ENCODE data around the gene RESF1.

Gene RESF1

DNA sequence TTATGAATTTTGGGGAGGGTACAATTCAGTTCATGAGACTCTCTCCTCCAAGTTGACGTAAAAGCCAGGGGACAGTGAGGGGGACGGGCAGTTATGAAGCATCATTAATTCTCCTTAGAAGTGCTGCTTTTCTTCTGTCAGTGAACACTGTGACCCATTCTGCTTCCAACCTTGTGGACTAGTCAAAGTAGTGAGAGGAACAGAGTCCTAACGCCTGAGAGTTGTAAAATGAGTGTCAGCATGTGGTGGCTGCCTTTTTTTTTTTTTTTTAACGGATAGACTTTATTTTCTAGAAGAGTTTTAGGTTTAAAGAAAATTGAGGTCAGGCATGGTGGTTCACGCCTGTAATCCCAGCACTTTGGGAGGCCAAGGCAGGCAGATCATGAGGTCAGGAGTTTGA is 15.5 kb downstream of the RESF1 start:
- peaks cover 43% of the 10 kb centered on the region for H3K36me3 ChIP-seq (ENCODE audit: insufficient read depth, low read length)
- peaks cover 47% of the 10 kb centered on the region for H3K9me3 ChIP-seq (ENCODE audit: control insufficient read depth, insufficient read depth, low read length)
- no peaks in the 10 kb centered on the region for H3K4me1 ChIP-seq (ENCODE audit: insufficient read depth, low read length)
- H3K9ac ChIP-seq (ENCODE audit: low read depth, low read length) = no peak overlapping the region

GRCh38 chr12:31984806-31985591 is 25.8 kb downstream of the RESF1 start:
- H3K9ac ChIP-seq (ENCODE audit: low read depth, low read length) = no peak overlapping the region
- H3K36me3 ChIP-seq (ENCODE audit: insufficient read depth, low read length) = peaks cover 34% of the 10 kb centered on the region
- peaks cover 56% of the 10 kb centered on the region for H3K9me3 ChIP-seq (ENCODE audit: control insufficient read depth, insufficient read depth, low read length)
- H3K4me1 ChIP-seq (ENCODE audit: insufficient read depth, low read length) = no peaks in the 10 kb centered on the region

GRCh38 chr12:31985832-31986231 is 26.6 kb downstream of the RESF1 start:
- Histone ChIP-seq H3K4me1 (ENCODE audit: insufficient read depth, low read length) (no peaks in the 10 kb centered on the region), H3K9ac (ENCODE audit: low read depth, low read length) (no peak overlapping the region), H3K9me3 (ENCODE audit: control insufficient read depth, insufficient read depth, low read length) (peaks cover 48% of the 10 kb centered on the region), H3K36me3 (ENCODE audit: insufficient read depth, low read length) (peaks cover 36% of the 10 kb centered on the region)

GRCh38 chr12:31989571-31990362 is 30.6 kb downstream of the RESF1 start:
- Histone ChIP-seq H3K4me1 (ENCODE audit: insufficient read depth, low read length) (no peaks in the 10 kb centered on the region), H3K9ac (ENCODE audit: low read depth, low read length) (no peak overlapping the region), H3K36me3 (ENCODE audit: insufficient read depth, low read length) (peaks cover 11% of the 10 kb centered on the region), H3K9me3 (ENCODE audit: control insufficient read depth, insufficient read depth, low read length) (peaks cover 10% of the 10 kb centered on the region)

GRCh38 chr12:31991146-31991545 is 31.9 kb downstream of the RESF1 start:
- no peak overlapping the region for H3K9ac ChIP-seq (ENCODE audit: low read depth, low read length)
- H3K36me3 ChIP-seq (ENCODE audit: insufficient read depth, low read length) = peaks cover 11% of the 10 kb centered on the region
- H3K9me3 ChIP-seq (ENCODE audit: control insufficient read depth, insufficient read depth, low read length) = 0 out of 2 replicates have a peak, but pooled peaks cover 3% of the 10 kb centered on the region
- H3K4me1 ChIP-seq (ENCODE audit: insufficient read depth, low read length) = no peaks in the 10 kb centered on the region

DNA sequence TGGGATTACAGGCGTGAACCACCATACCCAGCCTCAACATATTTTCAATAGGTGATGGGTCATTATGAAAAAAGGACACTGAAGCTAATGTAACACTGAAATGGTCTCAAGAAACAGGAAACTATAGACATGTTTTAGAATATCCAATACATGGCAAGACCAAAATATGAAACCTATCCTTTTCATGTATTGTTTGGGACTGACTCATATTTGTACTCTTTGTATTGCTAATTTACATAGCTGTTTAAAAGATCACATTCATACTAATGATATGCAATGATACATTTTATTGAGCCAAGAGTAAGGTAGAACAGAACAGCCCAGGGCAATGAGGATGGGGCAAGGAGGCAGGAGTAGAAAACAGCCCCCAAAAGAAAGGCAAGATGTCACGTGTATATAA is 32.6 kb downstream of the RESF1 start:
- H3K9me3 ChIP-seq (ENCODE audit: control insufficient read depth, insufficient read depth, low read length) = 0 out of 2 replicates have a peak, but pooled peaks cover 3% of the 10 kb centered on the region
- H3K9ac ChIP-seq (ENCODE audit: low read depth, low read length) = no peak overlapping the region
- no peaks in the 10 kb centered on the region for H3K4me1 ChIP-seq (ENCODE audit: insufficient read depth, low read length)
- peaks cover 15% of the 10 kb centered on the region for H3K36me3 ChIP-seq (ENCODE audit: insufficient read depth, low read length)

DNA sequence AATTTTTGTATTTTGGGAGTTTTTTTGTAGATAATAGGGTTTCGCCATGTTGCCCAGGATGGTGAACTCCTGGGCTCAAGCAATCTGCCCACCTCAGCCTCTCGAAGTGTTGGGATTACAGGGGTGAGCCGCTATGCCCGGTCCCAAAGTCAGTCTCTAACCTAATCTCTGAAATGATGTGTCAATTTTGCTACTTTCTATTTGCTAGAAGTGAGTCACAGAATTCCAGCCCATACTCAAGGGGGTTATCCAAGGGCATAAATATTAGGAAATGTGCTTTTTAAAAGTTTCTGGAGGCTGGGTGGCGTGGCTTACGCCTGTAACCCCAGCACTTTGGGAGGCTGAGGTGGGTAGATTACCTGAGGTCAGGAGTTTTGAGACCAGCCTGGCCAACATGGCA is 40.5 kb downstream of the RESF1 start:
- Histone ChIP-seq H3K4me1 (ENCODE audit: insufficient read depth, low read length) (no peaks in the 10 kb centered on the region), H3K36me3 (ENCODE audit: insufficient read depth, low read length) (peaks cover 22% of the 10 kb centered on the region), H3K9me3 (ENCODE audit: control insufficient read depth, insufficient read depth, low read length) (peaks cover 3% of the 10 kb centered on the region; the same call in 1 of the 2 replicates), H3K9ac (ENCODE audit: low read depth, low read length) (no peak overlapping the region)

DNA sequence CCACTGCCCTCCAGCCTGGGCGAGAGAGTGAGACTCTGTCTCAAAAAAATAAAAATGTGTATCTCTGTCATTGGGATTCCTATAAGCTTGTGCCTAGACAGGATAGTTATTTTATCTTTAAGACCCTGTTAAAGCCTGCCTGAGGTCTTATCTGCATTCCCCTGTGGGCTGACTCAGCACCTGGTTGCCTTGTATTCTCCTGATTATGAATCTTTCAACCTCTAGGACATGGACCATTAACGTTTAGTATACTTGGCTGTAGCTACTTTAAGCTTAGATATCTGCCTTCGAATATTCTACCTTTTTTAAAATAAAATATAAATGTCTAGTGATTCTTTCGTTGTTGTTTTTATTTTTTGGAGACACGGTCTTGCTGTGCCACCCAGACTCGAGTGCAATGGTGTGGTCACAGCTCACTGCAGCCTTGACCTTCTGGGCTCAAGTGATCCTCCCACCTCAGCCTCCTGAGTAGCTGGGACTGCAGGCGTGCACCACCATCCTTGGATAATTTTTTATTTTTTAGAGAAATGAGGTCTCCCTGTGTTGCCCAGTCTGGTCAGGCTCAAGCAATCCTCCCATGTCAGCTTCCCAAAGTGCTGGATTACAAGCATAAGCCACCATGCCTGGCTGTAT is 41.3 kb downstream of the RESF1 start:
- no peaks in the 10 kb centered on the region for H3K4me1 ChIP-seq (ENCODE audit: insufficient read depth, low read length)
- H3K36me3 ChIP-seq (ENCODE audit: insufficient read depth, low read length) = peaks cover 22% of the 10 kb centered on the region
- H3K9me3 ChIP-seq (ENCODE audit: control insufficient read depth, insufficient read depth, low read length) = peaks cover 3% of the 10 kb centered on the region; the same call in 1 of the 2 replicates

GRCh38 chr12:32002848-32003493 is 43.8 kb downstream of the RESF1 start:
- Histone ChIP-seq H3K9me3 (ENCODE audit: control insufficient read depth, insufficient read depth, low read length) (peaks cover 3% of the 10 kb centered on the region; the same call in 1 of the 2 replicates), H3K4me1 (ENCODE audit: insufficient read depth, low read length) (no peaks in the 10 kb centered on the region), H3K9ac (ENCODE audit: low read depth, low read length) (no peak overlapping the region), H3K36me3 (ENCODE audit: insufficient read depth, low read length) (peaks cover 9% of the 10 kb centered on the region)

More for the DNA sequence above, 41.3 kb downstream of the RESF1 start:
- H3K9ac ChIP-seq (ENCODE audit: low read depth, low read length) = no peak overlapping the region

DNA sequence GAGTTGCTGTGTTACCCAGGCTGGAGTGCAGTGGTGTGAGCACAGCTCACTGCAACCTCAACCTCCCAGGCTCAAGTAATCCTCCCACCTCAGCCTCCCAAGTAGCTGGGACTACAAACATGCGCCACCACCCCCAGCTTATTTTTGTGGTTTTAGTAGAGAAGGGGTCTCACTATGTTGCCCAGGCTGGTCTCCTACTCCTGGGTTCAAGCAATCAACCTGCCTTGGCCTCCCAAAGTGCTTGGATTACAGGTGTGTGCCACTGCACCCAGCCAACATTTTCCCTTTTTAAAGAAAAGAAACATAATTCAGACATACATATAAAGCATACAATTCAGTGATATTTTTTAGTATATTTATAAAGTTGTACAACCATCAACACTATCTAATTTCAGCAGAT is 44.4 kb downstream of the RESF1 start:
- Histone ChIP-seq H3K36me3 (ENCODE audit: insufficient read depth, low read length) (peaks cover 6% of the 10 kb centered on the region; the same call in 1 of the 2 replicates), H3K4me1 (ENCODE audit: insufficient read depth, low read length) (no peaks in the 10 kb centered on the region), H3K9ac (ENCODE audit: low read depth, low read length) (no peak overlapping the region), H3K9me3 (ENCODE audit: control insufficient read depth, insufficient read depth, low read length) (peaks cover 3% of the 10 kb centered on the region; the same call in 1 of the 2 replicates)

DNA sequence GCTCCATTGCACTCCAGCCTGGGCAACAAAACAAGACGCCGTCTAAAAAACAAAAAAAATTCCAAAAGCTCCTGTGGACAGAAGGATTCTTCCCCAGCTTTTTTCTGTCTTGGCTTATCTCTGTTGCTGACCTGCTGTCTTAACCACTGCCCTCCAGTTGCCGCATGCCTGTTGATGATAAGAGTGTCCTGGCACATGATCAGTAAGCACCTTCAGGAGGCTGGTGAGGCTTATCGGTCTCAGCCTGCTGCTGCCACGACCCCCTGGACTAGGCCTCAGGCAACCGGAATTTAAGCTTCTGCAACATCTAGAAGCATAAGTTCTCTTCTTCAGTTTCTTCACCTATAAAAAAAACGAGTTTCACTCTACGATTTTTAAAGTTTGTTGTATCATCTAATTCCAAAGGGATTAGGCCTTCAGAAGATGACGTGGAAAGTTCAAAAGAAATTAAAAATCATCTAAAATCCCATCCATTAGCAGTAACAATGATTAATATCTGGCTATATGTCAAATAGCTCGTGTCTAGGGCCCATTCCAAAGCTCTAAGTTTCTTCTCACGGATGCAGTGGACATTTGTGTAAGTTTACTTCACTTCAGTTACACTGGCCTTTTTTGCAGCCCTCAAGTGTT is 46.4 kb downstream of the RESF1 start:
- H3K9me3 ChIP-seq (ENCODE audit: control insufficient read depth, insufficient read depth, low read length) = peaks cover 3% of the 10 kb centered on the region; the same call in 1 of the 2 replicates

More for the DNA sequence above, 46.4 kb downstream of the RESF1 start:
- peaks cover 2% of the 10 kb centered on the region; the same call in 1 of the 2 replicates for H3K4me1 ChIP-seq (ENCODE audit: insufficient read depth, low read length)
- H3K9ac ChIP-seq (ENCODE audit: low read depth, low read length) = no peak overlapping the region
- H3K36me3 ChIP-seq (ENCODE audit: insufficient read depth, low read length) = peaks cover 6% of the 10 kb centered on the region; the same call in 1 of the 2 replicates
